GM12878 (cell line): ENCODE results near the gene PTPRD.

Experiments used
- CBFB ChIP-seq: IDR thresholded peaks from 2 replicates; pipeline ENCODE4 v1.6.1; 2016; ENCODE audit warnings: antibody characterized with exemption, low read depth
- FOS ChIP-seq: IDR thresholded peaks from 3 replicates; pipeline ENCODE4 v1.6.1; 2011; ENCODE audit warnings: borderline replicate concordance; ENCODE audit not compliant: insufficient read length; ENCODE audit errors: extremely low read depth
- MLLT1 ChIP-seq: fragments of 450-650 bp; IDR thresholded peaks from 2 replicates; pipeline ENCODE4 v1.6.1; 2016; ENCODE audit warnings: mild to moderate bottlenecking
- TAF1 ChIP-seq: IDR thresholded peaks from 2 replicates; pipeline ENCODE4 v1.6.1; 2011; ENCODE audit warnings: mild to moderate bottlenecking, low read depth, low read length, borderline replicate concordance
- ZSCAN29 ChIP-seq: fragments of 450-650 bp; IDR thresholded peaks from 2 replicates; pipeline ENCODE4 v1.6.1; 2017; ENCODE audit warnings: mild to moderate bottlenecking, moderate library complexity

GRCh38 chr9:8468045-8468637, 2144.7 kb downstream of the PTPRD start:
- TF ChIP-seq CBFB = no peak
- TF ChIP-seq FOS = no peak
- no peak for TF ChIP-seq ZSCAN29
- TF ChIP-seq TAF1 = no peak
- TF ChIP-seq MLLT1 = no peak
